Dedifferentiated amniotic fluid mesenchymal stem cell (primary cell): ENCODE measurements around the gene SSBP4.
A peak's percentile ranks its signal among the peaks of the same experiment; 100 is the strongest.

Experiments used
- DNase-seq: peaks from one replicate; pipeline ENCODE4 v3.0.0-alpha.2; 2016; ENCODE audit errors: extremely low spot score

Gene SSBP4

DNA sequence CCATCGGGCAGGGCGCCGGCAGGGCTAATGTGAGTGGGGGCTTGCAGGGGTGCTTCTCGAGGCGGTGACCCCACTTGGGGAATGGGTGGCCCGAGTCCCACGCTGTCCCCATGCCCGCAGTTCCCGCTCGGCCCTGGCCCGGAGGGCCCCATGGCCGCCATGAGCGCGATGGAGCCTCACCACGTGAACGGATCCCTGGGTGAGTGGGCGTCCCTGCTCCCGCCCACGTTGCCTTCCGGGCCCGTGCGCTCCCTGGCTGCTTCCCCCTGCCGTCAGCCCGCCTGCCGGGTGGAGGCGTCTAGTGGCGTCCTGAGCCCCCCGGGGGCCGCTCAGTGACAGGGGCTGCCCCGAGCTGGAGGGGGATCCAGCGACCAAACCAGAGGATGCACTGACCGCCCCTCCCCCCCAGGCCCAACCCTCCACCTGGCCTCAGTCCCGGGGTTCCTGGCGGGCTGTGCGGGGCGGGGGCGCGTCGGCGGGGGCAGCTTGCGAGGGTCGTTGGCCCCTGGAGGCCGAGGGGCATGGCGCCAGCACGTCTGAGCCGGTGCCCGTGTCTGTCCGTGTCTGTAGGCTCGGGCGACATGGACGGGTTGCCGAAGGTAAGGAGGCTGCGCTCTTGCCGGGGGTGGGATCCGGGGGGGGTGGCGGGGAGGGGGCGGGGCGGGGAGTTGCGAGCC is 14.0 kb downstream of the SSBP4 start:
- no peak for DNase-seq

DNA sequence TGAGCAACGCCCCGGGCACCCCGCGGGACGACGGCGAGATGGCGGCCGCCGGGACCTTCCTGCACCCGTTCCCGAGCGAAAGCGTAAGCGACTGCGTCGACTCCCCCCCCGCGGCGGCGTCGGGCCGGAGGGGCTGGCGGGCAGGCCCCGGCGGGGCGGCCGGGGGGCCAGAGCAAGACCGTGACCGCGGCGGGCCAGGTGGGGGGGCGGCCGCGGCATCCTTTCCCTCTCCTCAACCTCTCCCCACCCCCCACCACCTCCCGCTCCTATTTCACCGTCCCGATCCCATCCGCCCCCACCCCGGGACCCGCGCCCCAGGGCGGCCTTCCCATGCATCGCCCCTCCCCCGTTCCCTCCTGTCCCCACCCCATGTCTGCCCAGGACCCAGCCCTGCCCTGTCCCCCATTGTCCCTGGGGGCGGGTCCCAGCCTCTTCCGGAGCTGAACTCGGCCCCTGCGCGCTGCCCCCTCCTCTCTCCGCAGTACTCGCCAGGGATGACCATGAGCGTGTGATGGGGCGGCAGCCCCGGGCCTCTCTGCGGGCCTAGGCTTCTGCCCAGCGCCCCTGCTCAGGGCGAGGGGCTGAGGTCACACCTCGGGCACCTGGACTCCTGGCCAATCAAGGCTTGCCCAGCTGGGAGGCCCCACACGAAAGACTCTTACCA is 14.7 kb downstream of the SSBP4 start:
- DNase-seq: no peak

DNA sequence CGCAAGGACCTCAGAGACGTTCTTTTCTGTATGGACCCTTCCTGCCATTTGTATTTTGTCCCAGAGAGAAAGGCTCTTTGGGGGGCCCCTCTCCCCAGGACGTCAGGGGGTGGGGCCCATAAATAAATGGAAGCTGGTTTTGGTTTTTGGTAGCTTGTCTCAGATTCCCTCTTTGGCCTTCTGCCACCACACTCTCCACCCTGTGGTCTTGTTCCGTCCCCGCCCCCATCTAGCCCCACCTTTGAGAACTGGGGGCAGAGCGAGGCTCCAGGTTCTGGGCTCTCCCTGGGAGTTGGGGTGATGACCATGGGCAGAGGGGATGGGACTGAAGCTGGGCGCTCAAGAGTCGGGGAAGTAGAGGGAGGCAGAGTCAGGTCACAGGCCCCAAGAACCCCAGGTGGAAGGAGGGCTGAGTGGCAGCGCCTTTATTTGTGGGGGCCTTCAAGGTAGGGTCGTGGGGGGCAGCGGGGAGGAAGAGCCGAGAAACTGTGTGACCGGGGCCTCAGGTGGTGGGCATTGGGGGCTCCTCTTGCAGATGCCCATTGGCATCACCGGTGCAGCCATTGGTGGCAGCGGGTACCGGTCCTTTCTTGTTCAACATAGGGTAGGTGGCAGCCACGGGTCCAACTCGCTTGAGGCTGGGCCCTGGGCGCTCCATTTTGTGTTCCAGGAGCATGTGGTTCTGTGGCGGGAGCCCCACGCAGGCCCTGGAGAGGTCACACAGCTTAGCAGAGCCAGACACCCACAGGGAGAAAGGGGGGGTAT is 15.4 kb downstream of the SSBP4 start:
- no peak for DNase-seq

DNA sequence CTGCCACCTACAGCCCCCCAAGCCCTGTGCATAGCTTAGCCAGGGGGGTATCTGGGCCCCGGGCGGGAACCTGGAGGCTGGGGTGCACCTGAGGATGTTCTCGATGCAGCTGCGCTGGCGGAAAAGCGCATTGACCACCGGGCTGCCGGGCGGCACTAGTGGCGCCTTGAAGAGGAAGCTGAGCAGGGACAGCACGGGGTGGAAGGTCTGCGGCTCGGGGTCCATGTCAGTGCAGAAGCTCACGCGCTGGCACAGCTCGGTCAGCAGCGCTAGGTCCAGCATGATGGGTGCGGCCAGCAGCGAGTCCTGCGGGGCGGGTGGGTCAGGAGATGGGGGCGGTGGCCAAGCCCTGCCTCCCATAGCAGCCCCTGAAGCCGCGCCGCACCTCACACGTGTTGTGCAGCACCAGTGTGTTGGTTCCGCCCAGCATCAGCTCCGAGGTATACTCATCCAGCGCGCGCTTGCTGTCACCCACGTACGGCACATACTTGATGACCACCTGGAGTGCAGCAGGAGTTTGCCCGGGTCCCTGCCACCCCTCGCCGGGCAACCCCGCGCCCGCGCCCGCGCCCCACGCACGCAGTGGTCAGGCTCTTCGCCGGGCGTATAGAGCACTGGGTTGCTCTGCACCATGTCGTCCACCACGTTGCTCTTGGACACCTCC is 16.1 kb downstream of the SSBP4 start:
- no peak for DNase-seq

DNA sequence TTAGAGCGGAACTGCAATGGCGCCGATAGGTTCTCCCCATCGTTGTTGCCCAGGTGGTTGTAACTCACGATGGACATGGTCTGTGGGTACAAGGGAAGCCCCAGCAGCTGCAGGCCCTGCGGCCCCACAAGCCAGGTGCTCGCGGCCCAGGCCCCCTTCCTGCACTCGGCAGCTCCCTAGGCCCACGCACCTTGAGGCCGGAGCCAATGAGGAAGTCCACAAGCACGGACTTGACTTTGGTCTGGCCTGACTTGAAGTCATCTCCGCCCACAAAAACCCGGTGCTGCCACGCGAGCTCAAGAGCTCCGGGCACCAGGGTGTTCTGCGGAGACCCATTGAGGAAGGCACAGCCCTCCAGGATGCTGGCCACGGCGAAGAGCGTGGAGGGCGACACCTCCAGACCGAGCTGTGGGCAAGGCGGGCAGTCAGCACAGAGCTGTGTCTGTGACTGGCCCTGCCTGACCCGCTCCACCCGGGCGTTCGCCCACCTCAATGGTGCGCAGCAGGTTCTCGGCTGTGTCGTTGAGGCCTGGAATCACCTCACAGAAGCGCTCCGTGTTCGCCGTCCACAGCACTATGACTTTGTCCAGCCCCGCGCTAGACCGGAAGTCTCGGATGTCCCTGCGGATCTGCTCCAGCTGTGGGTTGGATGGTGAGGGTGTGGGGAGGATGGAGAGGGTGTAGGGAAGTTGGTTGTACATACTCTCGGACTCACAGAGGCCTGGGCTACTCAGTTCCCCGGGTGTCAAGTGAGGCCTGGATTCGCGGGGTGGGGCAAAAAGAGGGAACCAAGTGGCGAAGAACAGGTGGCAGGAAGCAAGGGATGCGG is 16.9 kb downstream of the SSBP4 start:
- no peak for DNase-seq

DNA sequence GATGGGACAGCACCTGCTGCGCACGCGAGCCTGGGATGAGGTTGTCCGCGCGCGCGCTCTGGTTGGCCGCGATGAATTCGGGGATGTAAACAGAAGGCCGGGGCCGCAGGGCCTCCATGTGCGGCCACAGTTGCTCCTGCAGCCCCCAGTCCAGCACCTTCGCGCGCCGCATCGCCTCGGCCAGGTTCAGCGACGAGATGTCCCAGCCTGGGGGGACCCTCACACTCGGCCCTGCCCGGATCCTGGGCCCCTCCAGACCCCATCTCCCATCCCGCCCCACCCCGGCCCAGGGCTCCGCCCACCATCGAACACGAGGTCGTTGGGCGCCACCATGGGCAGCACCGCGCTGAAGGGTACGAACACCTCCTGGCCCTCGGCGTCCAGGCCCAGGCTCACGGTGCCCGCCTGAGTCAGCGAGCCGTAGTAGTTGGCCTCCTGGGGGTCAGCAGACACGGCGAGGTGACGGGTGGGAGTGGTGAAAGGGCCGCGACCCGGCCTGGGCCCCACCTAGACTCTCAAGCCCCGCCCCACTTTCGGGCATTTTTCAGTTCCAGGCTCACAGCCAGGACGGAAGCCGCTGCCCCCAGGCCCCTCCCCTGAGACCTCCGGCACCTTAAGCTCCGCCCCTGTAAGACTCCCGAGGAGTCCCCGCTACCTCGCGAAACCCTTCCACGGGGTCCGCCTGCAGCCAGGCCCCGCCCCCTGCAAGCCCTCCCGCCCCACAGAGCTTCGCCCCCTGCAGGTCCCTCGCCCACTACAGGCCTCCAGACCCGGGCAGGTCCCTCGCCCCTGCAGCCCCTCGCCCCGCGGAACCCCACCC is 17.7 kb downstream of the SSBP4 start:
- DNase-seq: peak; percentile 25

DNA sequence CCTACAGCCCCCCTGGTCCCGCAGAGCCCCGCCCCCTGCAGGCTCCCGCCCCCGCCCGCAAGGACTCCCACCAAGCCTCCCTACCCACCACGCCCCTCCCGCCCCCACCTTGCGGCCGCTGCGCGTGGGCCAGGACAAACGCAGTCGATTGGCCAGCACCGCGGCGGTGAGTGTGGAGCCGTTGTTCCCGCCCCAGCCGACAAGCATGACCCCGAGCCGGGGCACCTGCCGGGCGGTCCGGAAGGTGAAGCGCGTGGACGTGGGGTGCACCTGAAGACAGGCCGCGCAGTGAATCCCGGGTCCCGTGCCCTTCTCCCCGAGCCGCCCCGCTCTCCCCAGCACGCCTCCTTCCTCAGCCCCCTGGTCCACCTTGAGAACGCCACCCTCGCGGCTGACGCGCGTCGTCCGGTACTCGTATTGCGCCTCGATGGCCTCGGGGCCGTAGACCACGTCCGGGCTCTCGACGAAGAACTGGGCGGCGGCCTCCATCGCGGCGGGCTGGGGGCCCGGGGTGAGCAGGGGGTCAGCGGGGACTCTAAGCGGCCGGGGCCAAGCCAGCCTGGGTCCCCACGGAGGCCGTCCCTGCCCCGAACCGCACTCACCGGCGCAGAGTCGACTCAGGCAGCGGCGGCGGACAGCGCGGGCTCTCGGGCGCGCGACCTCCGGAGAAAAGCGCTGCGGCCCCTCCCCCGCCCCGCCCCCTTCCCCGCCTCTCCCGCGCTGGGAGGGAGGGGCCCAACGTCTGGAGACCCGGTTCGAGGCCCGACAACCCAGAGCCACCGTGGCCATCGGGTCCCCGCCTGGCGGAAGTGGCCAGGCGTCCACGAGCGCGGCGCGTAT is 18.5 kb downstream of the SSBP4 start, which contains the start of gene ISYNA1:
ISYNA1 (minus strand) TSS at position 643 of the 840 bp plus-strand sequence; CDS start at position 489, 154 bp downstream.
- DNase-seq: no peak

DNA sequence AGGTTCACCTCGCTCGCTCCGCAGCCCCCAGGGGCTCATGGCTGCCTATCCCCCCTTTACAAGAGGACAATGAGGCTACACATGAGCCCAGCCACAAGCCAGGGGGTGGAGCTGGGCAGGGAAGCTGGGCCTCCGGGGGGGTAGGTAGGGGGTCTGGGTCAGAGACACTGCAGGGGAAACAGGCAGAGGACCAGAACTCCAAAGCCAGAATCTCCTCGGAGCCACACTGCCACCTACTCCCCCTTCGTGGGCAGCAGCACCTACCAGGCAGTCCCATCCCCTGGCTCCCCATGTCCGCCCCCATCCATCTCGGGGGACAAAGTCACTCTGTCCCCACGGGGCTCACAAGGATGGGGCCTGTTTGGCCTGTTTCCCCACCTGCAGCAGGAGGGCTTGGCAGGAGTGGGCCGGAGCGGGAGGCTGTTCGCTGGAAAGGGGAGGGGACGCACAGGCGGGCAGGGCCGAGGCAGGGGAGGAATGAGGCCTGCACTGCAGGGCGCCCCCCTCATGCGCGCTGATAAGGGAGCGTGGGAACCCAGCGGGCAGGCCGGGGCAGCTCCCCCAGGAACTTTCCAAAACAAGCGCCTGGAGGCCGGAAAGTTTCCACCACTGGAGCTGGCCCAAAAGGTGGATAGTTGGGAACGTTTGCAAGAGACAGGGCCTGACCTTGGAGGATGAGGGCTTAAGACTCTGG is 19.3 kb downstream of the SSBP4 start:
- no peak for DNase-seq

DNA sequence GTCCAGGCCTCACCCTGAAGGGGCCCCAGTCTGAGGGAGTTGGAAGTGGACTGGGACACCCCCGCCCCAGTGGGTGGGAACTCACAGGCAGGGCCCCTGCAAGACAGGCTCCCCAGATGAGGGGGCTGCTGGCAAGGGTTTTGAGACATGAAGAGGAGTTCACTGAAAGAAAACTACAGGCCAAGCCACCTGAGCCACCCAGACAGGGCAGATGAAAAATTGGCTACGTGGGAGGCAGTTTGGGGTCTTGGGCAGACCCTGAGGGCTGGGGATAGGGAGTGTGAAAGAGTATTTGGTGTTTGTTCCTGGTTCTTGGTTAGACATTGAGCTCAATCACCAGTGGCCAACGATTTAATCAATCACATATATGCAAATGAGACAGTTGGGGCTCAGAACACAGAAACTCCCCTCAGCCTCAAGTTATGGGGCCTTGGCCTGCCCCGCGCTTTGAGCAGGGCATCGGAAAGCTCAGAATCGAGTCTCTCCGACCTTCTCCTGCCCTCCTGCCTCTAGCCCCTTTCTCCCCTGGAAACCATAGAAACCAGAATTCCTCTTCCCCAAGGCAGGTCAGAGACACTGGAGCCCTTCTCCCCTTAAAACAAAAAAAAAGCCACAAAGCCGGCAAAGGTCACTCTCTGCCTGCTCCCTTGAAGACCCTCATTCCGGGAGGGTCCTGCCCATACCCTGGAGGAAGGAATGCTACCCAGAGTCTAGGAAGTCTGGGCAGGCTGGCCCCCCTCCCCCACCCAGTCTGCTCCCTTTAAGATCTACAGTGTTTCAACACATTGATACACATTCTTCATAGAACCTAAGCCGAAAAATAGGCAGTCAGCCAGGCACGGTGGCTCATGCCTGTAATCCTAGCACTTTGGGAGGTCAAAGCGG is 20.1 kb downstream of the SSBP4 start:
- DNase-seq: no peak

DNA sequence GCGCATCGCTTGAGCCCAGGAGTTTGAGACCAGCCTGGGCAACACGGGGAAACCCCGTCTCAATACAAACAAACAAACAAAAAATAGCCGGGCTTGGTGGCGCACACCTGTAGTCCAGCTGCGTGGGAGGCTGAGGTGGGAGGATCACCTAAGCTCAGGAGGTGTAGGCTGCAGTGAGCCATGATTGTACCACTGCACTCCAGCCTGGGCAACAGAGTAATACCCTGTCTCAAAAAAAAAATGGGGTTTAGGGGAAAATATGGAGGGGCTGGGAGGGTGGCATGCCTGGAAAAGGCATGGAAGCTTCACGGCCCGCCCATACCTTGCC is 20.7 kb downstream of the SSBP4 start:
- DNase-seq: no peak

DNA sequence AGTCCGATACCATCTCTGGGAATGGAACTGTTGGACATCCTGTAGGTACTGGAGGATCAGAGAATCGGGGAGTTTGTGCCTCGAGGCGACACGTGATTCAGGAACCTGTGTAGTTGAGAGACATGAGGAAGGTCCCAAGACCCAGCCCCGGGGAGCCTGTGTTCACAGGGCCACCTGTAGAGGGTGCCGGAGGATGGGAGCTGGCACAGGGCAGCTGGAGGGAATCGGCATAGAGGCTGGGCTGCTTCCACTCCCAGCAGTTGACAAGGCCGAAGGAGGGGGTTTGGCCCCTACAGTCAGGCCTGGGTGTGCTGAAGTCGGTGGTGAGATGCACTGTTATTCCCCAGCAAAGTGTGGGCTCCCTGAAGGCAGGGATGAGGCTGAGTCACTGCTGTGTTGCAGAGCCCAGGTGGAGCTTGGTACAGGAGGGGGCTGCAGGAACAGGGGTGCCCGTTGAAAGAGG is 21.2 kb downstream of the SSBP4 start:
- DNase-seq: no peak

DNA sequence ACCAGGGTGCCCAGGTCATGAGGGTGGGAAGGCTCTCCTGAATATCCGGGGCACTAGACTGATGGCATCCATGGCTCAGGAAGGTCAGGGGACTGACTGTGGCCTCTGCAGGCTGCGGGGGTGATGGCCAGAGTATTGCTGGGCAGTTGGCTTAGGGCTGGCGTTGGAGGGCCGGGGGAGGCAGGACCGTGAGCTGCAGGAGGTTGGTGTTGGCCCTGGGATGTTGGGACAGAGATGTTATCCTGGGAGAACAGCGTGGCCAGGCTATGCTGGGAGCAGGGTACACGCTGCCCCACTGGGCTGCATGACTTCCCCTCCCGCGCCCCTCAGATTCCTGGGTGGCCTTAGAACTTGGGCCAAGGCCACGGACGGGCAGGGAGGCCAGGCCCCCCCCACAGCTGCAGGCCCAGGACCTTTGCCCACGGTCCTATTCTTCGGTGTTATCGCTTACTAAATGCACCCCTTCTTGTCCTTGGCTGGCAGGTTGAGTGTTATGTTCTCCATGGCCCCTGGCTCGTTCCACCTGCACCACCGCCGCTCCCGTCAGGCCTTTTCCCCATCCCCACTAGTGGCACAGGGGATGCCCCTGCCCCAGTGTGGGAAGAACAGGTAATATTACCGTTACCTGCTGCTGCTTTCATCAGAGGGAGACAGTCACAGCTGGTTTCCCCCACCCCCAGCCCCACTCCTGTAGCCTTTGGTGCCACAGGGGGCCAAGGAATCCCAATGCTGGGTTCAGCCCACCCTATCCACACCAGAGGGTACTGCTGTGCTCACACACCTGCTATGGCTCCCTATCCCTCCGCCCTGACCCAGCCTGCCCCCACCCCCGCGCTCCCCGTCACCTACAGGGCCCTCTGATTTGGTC is 22.0 kb downstream of the SSBP4 start:
- DNase-seq: no peak

DNA sequence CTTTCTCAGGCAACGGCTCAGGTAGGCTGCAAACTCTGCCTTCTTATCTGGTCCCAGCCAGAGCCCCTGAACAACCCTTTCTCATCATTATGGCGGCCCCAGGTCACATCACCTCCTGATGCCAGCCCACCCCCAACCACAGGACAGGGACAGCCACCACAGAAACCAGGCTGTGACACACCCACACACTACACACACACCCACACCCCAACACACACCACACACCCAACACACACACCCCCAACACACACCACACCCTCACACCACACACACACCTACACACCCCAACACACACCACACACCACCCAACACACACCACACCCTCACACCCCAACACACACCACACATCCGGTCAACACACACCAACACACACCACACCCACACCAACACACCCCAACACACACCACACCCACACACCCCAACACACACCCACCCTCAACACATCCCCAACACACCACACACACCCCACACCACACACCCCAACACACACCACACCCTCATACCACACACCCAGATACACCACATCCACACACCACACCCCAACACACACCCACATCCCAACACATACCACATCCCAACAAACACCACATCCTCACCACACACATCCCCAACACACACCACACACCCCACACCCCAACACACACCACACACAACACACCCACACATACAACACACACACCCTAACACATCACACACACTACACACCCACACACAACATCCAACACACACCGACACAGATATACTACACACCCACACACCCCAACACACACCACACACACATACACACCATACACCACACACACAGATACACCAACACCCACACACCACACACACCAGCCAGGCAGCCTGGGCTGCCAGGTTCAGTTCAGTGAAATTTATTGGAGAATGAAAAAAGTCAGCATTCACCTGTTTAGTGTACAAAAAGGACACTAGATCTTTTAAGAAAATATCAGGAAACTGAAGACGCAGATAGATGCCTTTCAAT is 22.9 kb downstream of the SSBP4 start:
- DNase-seq: no peak

DNA sequence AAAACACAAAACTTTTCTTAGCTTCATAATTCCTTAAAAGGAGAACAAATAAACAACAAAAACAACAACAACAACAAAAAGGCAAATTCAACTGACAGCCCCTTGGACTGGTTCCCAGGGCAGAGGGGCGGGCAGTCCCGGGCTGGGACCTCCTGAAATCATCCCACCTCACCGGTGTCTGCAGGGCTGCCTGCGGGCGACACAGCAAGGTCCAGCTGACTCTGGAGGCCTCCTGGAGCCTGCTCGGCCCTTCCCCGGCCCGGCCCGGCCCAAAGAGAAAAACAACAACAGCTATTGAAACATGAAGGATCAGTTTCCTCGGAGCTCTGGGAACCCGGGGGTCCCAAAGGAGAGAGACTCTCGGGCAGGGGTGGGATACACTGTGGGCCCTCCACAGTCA is 23.7 kb downstream of the SSBP4 start:
- no peak for DNase-seq

DNA sequence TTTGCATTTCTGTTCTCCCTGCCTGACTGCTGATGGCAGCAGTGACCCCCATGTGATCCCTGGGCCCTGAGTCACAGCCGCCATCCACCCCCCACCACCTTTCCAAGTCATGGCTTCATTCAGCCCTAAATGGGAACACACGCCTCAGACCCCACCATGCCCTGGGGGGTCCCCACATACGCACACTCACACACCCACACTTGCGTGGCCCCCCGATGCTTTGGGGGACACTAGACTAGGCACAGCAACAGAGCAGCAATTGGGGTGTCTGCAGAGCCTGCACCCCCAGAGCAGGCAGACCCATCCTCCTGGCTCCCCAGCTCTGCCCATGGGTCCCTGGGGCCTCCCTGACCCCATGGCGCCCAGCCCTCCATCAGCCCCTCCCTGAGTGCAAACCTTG is 24.2 kb downstream of the SSBP4 start:
- no peak for DNase-seq

DNA sequence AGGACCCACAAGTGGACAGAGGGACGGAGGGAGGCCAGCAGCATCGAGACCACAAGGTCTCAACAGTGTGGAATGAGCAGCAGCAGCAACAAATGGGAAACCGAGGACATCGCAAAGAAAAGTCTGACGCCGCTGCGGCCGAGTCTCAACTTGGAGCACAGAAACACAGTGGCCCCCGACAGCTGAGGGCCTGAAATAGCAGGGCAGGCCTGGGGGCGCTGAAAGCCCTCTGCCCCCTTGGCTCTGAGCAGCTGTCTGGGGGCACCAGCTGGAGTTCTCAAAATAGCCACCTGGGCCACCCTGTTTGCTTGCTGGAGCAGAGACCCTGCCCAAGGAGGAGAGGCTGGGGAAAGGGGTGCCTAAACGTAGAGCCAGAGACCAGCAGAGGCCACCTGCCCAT is 24.6 kb downstream of the SSBP4 start:
- no peak for DNase-seq
